SK-N-MC (cell line): ENCODE measurements around the gene VSIG2.

ENCODE experiments used
- EZH2 ChIP-seq: fragments of 200-600 bp; sonication (generic); IDR thresholded peaks from one replicate; pipeline ENCODE4 v1.6.1; 2017; ENCODE audit warnings: antibody characterized with exemption
- FOXP2 ChIP-seq: optimal IDR thresholded peaks from 2 replicates; pipeline ENCODE3; 2011; ENCODE audit warnings: mild to moderate bottlenecking, moderate library complexity; ENCODE audit not compliant: insufficient read depth; ENCODE audit errors: extremely low read length, control extremely low read depth
- POLR2AphosphoS5 ChIP-seq: IDR thresholded peaks from 2 replicates; pipeline ENCODE4 v1.6.1; 2012; ENCODE audit warnings: mild to moderate bottlenecking, low read depth, low read length, borderline replicate concordance

- TF ChIP-seq EZH2 (no peak), POLR2AphosphoS5 (no peak), FOXP2 (no peak)
Observed at GRCh38 chr11:124728134-124728533, 23.9 kb downstream of the VSIG2 start.
